ENCODE results near the gene PRR27.
"Not testable (repeated sequence)": the region's sequence is repeated elsewhere in the genome, so short reads cannot be mapped to it uniquely, and the experiment has no call there.

PRR27 gene

DNA sequence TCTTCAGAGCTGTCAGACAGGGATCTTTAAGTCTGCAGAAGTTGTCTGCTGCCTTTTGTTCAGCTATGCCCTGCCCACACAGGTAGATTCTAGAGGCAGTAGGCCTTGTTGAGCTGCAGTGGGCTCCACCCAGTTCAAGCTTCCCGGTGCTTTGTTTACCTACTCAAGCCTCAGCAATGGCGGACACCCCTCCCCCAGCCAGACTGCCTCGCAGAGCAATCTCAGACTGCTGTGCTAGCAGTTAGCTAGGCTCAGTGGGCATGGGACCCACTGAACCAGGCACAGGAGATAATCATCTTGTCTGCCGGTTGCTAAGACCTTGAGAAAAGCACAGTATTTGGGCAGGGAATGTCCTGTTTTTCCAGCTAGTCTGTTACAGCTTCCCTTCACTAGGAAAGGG lies 58.7 kb downstream of the PRR27 start:
- not testable (repeated sequence) for DNase-seq

All from hematopoietic multipotent progenitor cell treated with erythropoietin and hydrocortisone succinate and interleukin-3 and kit ligand, for 4 days (in vitro differentiated cells).